IPS-11a (cell line): ENCODE results near the gene RPS28.
A peak's percentile ranks its signal among the peaks of the same experiment; 100 is the strongest.
"Not testable (repeated sequence)": the region's sequence is repeated elsewhere in the genome, so short reads cannot be mapped to it uniquely, and the experiment has no call there.

Experiments
- H3K4me3 ChIP-seq: one replicate; pipeline ENCODE4 v1.5.1; 2013; ENCODE audit warnings: low read depth, low read length, control low read depth

The RPS28 gene

GRCh38 chr19:8340341-8341096 lies 19.2 kb downstream of the RPS28 start:
- no peak overlapping the region for H3K4me3 ChIP-seq

DNA sequence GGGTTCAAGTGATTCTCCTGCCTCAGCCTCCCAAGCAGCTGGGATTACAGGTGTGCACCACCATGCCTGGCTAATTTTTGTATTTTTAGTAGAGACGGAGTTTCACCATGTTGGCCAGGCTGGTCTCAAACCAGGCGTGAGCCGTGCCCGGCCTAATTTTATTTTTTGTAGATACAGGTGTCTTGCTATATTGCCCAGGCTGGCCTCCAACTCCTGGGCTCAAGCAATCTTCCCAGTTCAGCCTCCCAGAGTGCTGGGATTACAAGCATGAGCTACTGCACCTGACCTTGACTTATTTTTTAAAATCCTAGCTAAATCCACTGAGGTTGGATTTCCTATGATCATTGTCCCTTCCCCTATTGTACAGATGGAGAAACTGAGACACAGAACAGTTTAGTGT lies 20.2 kb downstream of the RPS28 start:
- H3K4me3 ChIP-seq, result not testable (repeated sequence)

GRCh38 chr19:8342316-8342683 lies 21.0 kb downstream of the RPS28 start:
- H3K4me3 ChIP-seq, result no peak overlapping the region

- peak within 1 kb of the TSS; percentile 57 for H3K4me3 ChIP-seq
Observed at GRCh38 chr19:8342684-8343482, 21.6 kb downstream of the RPS28 start, which contains the start of gene KANK3. TSS of gene KANK3 (minus strand) at chr19:8343262. CDS start at chr19:8337828, 5,434 bp downstream.

DNA sequence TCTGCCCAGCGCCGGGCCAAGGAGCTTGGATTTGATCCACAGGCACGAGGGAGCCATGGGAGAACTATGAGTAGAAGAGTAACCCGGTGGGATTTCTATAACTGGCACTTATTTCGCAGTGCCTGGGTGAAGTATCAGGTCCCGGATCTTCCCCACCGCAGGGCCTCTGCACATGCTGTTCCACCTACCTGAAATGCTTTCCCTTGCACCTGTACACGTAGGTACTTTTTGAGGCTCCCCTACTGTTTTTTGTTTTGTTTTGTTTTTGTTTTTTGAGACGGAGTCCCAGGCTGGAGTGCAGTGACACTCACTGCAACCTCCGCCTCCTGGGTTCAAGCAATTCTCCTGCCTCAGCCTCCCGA lies 22.2 kb downstream of the RPS28 start:
- no peak overlapping the region for H3K4me3 ChIP-seq

- H3K4me3 ChIP-seq, result not testable (repeated sequence)
Observed at GRCh38 chr19:8349629-8350372, 28.5 kb downstream of the RPS28 start.

GRCh38 chr19:8352134-8352827 lies 31.0 kb downstream of the RPS28 start:
- H3K4me3 ChIP-seq, result no peak overlapping the region

GRCh38 chr19:8352845-8353244 lies 31.5 kb downstream of the RPS28 start:
- not testable (repeated sequence) for H3K4me3 ChIP-seq

DNA sequence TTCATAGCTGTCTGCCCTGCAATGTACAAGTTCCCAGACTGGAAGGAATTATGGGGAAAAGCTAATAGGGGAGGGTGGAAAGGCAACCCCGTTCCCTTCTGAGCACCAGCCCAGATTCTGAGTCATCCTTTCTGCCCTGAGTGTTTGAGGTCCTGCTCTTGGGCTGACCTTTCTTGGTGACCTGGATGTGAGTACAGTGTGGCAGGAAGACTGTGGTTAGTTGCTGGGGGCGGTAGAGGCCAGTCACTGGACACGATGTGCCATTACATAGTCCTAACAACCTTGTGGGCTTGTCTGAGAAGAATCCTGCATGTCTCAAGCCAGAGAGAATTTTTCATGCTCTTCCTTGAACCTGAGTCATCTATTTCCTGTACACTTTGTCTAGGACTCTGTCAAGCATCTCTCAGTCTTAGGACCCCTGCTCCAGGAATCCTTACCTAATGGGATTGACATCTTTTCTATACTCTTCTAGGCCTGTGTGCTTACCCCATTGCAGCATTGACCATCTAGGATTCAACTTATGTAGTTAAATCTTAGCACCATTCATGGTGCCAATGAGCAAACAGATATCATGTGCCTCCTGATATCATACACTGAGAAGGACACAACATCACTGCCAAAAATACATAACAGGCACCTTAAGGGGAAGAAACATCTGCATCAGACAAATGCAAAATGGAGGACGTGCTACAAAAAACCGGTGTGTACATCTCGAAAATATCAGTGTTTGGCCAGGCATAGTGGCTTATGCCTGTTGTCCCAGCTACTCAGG lies 34.5 kb downstream of the RPS28 start:
- no peak overlapping the region for H3K4me3 ChIP-seq

DNA sequence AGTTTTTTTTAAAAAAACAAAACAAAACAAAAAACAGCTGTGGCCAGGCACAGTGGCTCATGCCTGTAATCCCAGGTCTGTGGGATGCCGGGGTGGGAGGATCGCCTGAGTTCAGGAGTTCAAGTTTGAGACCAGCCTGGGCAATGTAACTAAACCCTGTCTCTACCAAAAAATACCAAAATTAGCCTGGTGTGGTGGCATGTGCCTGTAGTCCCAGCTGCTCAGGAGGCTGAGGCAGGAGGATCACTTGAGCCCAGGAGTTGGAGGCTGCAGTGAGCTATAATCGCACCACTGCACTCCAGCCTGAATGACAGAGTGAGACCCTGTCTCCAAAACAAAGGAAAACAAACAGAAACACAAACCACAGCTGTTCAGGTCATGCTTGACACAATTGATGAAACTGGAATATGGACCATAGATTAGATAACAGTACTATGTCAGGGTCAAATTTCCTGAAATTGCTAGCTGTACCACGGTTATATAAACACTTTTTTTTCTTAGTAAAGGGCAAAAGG lies 35.8 kb downstream of the RPS28 start:
- H3K4me3 ChIP-seq, result no peak overlapping the region

DNA sequence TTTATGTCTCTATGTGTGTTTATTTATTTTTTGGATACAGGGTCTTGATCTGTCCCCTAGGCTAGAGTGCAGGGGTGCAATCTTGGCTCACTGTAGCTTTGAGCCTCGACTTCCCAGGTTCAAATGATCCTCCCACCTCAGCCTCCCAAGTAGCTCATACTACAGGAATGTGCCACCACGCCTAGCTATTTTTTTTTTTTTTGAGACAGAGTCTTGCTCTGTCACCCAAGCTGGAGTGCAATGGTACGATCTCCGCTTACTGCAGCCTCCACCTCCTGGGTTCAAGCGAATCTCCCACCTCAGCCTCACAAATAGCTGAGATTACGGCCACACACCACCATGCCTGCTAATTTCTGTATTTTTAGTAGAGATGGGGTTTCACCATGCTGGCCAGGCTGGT lies 37.7 kb downstream of the RPS28 start:
- no peak overlapping the region for H3K4me3 ChIP-seq

- H3K4me3 ChIP-seq, result no peak overlapping the region
Observed at GRCh38 chr19:8360196-8360595, 38.9 kb downstream of the RPS28 start.

DNA sequence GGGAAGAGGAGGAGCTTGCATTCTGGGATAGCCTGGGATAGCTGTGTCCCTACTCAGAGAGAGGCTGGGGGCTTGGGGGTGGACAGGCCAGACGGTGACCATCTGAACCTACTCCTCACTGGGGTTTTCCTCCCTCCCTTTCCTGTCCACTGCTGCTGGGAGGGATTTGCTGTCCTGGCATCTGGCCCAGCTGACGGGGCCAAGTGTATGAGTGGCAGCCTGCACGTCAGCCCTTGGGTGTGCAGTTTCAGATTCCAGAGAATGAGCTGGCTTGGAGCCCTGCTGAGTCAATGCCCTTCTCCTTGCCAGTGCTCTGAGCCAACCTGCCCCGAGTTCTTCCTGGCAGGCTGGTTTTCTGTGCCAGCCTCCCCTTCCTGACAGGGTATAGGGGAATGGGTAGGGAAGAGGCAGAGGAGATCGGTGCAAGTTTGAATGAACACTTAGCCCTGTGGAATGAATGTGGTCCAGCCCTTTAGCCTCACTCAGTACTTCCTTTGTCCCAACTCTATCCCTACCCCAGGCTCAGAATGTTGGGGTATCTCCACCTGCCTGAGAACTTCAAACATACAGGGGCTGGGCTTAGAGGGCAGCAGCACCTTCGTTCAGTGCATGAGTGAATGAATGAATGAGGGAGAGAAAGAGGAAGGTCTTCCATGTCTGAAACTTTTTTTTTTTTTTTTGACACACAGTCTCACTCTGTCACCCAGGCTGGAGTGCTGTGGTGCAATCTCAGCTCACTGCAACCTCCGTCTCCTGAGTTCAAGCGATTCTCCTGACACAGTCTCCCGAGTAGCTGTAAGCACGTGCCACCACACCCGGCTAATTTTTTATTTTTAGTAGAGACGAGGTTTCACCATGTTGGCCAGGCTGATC lies 40.9 kb downstream of the RPS28 start:
- no peak overlapping the region for H3K4me3 ChIP-seq

GRCh38 chr19:8363803-8364771 lies 42.8 kb downstream of the RPS28 start, which contains the start of gene ANGPTL4:
TSS of gene ANGPTL4 (plus strand) at chr19:8364155. CDS start at chr19:8364322, 167 bp downstream.
- peak within 1 kb of the TSS; percentile 56 for H3K4me3 ChIP-seq

GRCh38 chr19:8366121-8366581 lies 44.9 kb downstream of the RPS28 start:
- no peak overlapping the region for H3K4me3 ChIP-seq

GRCh38 chr19:8366961-8367326 lies 45.6 kb downstream of the RPS28 start:
- no peak overlapping the region for H3K4me3 ChIP-seq

GRCh38 chr19:8367327-8368001 lies 46.2 kb downstream of the RPS28 start:
- no peak overlapping the region for H3K4me3 ChIP-seq
